ENCODE data around the gene BTG4.

BTG4 gene

GRCh38 chr11:111456859-111457730 is 55.1 kb downstream of the BTG4 start:
- H3K4me3 ChIP-seq (ENCODE audit: low read depth, low read length) = no peak overlapping the region
- DNase-seq (ENCODE audit: low read depth) = no peak
- no peak for TF ChIP-seq CTCF (IDR thresholded peaks at IDR 0.05; ENCODE audit: control insufficient read depth, extremely low read depth, insufficient read depth)

DNA sequence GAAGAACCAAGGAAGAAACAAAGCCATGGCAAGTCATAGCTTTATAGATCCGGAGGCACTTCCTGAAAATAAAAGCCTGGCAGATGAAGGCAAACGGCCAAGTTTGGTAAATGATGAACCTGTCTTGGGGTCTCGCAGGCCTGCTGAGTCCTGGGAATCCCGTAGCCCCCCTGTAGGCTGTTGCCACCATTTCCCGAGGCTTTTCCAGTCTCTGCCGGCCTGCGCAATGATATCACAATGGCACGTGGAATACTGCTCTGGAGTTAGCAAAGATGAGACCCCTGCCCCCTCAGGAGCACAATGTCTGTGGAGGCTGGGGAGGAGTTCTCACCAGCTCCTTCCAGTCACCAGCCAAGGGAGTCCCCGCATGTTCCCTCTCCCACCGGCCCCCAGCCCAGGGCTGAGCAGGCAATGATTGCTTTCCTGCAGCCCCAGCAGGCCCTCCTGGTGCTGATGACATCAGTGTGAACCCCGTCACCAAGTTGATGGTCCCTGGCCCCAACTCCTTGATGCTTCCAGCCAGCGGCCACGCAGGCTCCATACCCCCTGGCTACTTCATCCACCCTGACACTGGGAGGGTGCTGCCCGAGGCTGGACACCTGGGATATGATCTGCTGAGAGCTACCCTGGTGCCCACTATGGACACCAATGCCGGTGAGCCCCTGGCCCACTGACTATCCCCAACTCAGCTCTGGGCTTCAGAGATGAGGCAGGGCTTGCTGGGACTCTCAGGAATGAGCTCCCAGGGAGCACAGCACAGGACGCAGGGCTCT is 55.9 kb downstream of the BTG4 start:
- DNase-seq (ENCODE audit: low read depth) = no peak
- no peak overlapping the region for H3K4me3 ChIP-seq (ENCODE audit: low read depth, low read length)
- TF ChIP-seq CTCF (IDR thresholded peaks at IDR 0.05; ENCODE audit: control insufficient read depth, extremely low read depth, insufficient read depth) = no peak

DNA sequence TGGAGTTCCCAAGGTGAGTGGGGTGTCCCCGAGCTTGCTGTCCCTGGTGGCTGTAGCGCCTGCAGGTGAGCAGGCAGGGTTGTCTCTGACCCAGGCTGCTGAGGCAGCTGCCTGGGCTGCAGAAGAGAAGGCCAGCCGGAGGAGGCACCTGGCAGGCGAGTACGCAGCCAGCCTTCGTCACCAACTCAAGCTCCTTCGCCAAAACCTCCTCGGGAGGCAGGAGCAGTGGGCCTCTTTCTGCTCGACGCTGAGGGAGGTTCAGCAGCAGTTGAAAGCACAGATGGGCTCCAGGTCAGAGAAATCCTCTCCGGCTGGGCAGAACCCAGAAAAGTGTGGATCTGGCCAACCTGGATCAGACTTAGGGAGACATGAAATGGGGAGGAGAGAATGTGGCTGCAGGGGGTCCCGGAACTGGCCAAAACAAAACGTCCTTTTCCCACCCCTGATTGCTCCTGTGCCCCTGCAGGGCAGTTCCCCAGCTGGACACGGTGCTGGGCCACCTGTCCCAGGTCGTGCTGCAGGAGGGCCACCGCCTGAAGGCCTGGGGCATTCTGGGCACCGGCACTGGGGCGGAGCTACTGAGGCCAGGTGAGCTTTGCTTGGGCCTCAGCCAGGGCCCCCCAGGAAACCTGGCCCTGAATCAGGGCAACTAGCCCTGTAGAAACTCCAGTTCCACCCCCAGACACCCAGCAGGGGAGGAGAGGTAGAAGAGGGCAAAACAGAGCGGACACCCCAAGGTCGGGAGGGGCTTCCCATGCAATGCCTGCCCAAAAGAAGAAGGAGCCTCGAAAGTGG is 56.7 kb downstream of the BTG4 start:
- no peak for TF ChIP-seq CTCF (IDR thresholded peaks at IDR 0.05; ENCODE audit: control insufficient read depth, extremely low read depth, insufficient read depth)
- H3K4me3 ChIP-seq (ENCODE audit: low read depth, low read length) = no peak overlapping the region
- DNase-seq (ENCODE audit: low read depth) = no peak

DNA sequence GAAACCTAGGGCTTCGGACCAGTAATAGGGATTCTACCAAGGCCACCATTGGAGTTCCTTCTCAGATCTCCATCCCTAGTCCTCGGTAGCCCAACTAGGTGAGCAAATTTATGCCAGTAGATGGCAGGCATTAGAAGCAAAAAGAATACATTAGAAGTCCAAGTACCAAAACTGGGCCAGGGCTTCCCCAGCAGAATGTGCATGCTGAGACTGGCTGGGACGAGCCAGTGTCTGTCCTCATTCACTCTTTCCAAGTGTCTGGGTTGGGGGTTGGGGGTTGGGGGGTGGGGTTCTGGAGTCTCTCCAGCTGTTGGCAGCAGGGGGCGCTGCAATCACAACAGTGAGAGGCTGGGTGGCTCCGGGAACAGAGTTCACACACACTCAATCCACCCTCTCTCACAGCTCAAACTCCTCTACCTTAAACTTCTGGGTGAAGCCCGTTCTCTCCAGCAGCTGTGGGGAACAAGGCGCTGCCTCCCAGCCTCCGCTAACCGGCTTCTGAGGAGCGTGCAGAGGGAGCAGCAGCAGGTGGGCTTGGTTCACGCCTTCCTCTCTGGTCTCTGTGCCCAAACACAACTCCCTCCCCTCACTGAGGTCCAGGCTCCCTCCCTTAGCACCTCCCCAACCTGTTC is 57.5 kb downstream of the BTG4 start:
- TF ChIP-seq CTCF (IDR thresholded peaks at IDR 0.05; ENCODE audit: control insufficient read depth, extremely low read depth, insufficient read depth) = peak; percentile 54
- DNase-seq (ENCODE audit: low read depth) = no peak
- no peak overlapping the region for H3K4me3 ChIP-seq (ENCODE audit: low read depth, low read length)

DNA sequence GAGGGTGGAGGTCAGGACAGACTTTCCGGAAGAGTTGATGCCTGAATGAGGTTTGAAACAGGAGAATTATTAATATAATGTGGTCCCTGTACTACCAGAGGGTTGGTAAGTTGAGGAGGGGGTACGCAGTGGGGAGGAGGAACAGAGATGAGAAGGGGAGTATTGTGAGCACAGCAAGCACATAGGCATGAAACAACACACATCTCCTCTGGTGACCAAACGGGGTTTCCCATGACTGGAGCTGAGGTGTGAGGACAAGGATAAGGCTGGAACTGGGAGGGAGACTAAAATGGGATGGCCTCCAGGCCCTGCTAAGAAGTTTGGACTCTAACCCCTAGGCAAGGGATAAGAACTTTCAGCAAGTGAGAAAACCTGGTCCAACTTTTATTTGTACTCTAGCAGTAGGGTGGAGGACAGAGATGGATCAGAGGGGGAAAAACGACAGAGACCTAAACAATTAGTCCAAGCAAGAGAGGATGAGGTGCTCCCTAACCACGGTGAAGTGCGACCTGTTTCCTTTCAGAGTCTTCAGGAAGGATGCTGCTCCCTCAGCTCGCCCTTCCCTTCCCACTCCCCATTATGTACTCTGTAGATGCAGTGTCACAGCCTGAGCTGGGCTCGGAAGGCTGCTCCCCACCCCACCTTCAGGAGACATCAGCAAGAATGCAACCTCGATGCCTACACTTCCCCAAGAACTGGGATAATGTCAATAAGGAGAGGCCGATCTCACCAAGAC is 59.2 kb downstream of the BTG4 start:
- no peak overlapping the region for H3K4me3 ChIP-seq (ENCODE audit: low read depth, low read length)
- TF ChIP-seq CTCF (IDR thresholded peaks at IDR 0.05; ENCODE audit: control insufficient read depth, extremely low read depth, insufficient read depth) = no peak
- DNase-seq (ENCODE audit: low read depth) = no peak

DNA sequence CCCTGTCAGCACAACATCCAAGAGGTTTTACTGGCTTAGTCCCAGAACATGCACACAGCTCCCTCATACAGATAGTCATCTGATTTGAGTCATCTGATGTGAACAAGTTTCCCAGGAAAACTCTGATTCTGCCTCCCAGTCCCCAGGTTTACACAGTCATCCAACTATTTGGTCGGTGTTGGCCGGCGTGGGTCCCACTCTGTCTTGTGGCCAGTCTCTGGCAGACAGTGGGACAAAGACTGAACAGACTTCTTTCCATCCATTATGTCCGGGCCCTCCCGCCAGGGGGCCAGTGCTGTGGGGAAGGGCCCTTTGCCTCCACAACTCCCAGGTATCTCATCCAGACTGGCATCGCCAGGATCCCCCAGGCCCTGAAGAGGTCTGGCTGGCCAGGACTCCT is 60.0 kb downstream of the BTG4 start:
- H3K4me3 ChIP-seq (ENCODE audit: low read depth, low read length) = no peak overlapping the region
- no peak for DNase-seq (ENCODE audit: low read depth)
- TF ChIP-seq CTCF (IDR thresholded peaks at IDR 0.05; ENCODE audit: control insufficient read depth, extremely low read depth, insufficient read depth) = no peak

Measured in LNCaP clone FGC (cell line).